HL-60 (cell line): Measurements from ENCODE around the gene ECHDC1.

Experiments
- CTCF ChIP-seq: IDR thresholded peaks from one replicate; pipeline ENCODE4 v1.5.1; 2011; ENCODE audit warnings: low read length, control low read depth, inconsistent platforms; ENCODE audit not compliant: insufficient read depth
- GABPA ChIP-seq: IDR thresholded peaks from 2 replicates; pipeline ENCODE4 v1.6.1; 2012; ENCODE audit warnings: low read depth
- POLR2AphosphoS5 ChIP-seq: IDR thresholded peaks from 2 replicates; pipeline ENCODE4 v1.6.1; 2012; ENCODE audit warnings: low read depth
- REST ChIP-seq: IDR thresholded peaks from 2 replicates; pipeline ENCODE4 v1.6.1; 2012; ENCODE audit warnings: low read depth; ENCODE audit not compliant: insufficient replicate concordance
- SPI1 ChIP-seq: IDR thresholded peaks from 2 replicates; pipeline ENCODE4 v1.6.1; 2012; ENCODE audit warnings: low read depth, mild to moderate bottlenecking, borderline replicate concordance

- TF ChIP-seq REST (no peak), CTCF (no peak), SPI1 (no peak), POLR2AphosphoS5 (no peak), GABPA (no peak)
These were observed 61.2 kb downstream of the ECHDC1 start for GRCh38 chr6:127282184-127282583.
